SK-N-MC (cell line): ENCODE data around the gene FERD3L.

ENCODE experiments used
- EZH2 ChIP-seq: fragments of 200-600 bp; sonication (generic); IDR thresholded peaks from one replicate; pipeline ENCODE4 v1.6.1; 2017; ENCODE audit warnings: antibody characterized with exemption
- FOXP2 ChIP-seq: optimal IDR thresholded peaks from 2 replicates; pipeline ENCODE3; 2011; ENCODE audit warnings: mild to moderate bottlenecking, moderate library complexity; ENCODE audit not compliant: insufficient read depth; ENCODE audit errors: extremely low read length, control extremely low read depth
- POLR2AphosphoS5 ChIP-seq: IDR thresholded peaks from 2 replicates; pipeline ENCODE4 v1.6.1; 2012; ENCODE audit warnings: mild to moderate bottlenecking, low read depth, low read length, borderline replicate concordance

- no peak for TF ChIP-seq EZH2
- no peak for TF ChIP-seq POLR2AphosphoS5
- no peak for TF ChIP-seq FOXP2
Measured at GRCh38 chr7:19119372-19119771, 25.8 kb downstream of the FERD3L start.
